SU-DHL-6 (cell line): ENCODE data around the gene NADK2.

Experiments
- EZH2phosphoT487 ChIP-seq: fragments of 200-600 bp; sonication (generic), shearing (Covaris generic); conservative IDR thresholded peaks from 2 replicates; pipeline ENCODE4 v1.6.1; 2018; ENCODE audit warnings: mild to moderate bottlenecking, antibody characterized with exemption, low read length, moderate library complexity, mixed read lengths
- TF ChIP-seq, protein P1 (sequence below): fragments of 200-600 bp; sonication (generic); IDR thresholded peaks from one replicate; pipeline ENCODE4 v1.5.1; 2017; ENCODE audit warnings: antibody characterized with exemption, mild to moderate bottlenecking, low read length, moderate library complexity; ENCODE audit not compliant: insufficient read depth, poor library complexity, severe bottlenecking

DNA sequence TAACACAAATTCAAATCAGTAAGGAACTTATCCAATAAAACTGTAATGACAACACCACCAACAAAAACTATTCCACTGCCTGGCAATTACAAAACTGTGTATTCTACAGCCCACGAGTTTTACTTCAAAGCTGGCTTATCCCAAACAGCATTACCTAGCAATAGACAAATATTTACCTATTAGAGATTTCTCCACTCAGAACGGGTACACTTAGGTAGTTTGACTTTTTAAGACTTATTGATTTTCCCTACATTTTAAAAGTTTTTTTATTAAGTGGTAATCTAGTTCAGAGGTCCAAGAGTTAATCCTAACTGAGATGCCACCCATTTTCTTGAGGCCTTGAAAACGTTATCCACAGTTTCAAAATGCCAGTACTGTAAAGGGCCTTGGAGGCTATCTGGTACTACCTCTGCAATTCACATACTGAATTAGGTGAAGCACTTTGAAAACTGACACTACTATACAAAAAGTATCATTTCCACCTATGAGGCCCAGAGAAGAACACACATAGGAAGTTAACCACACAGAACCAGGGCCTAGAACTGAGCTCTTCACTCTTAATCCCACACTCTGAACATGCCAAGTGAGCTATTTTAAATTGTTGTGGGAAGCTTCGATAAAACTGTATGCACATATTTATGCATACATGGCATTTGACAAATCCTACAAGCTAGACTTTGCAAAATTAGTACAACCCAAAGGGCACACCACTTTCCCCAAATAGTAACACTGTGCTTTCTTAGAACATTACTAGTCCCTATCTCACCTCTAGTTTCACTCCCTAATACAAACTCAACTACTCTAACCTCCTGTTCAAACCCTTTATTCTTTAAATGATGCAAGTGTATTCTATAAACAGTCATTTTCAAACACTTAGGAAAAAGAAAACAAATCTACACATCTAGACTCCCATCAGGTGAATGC lies 2.1 kb downstream of the NADK2 start:
- TF ChIP-seq, protein P1, sequence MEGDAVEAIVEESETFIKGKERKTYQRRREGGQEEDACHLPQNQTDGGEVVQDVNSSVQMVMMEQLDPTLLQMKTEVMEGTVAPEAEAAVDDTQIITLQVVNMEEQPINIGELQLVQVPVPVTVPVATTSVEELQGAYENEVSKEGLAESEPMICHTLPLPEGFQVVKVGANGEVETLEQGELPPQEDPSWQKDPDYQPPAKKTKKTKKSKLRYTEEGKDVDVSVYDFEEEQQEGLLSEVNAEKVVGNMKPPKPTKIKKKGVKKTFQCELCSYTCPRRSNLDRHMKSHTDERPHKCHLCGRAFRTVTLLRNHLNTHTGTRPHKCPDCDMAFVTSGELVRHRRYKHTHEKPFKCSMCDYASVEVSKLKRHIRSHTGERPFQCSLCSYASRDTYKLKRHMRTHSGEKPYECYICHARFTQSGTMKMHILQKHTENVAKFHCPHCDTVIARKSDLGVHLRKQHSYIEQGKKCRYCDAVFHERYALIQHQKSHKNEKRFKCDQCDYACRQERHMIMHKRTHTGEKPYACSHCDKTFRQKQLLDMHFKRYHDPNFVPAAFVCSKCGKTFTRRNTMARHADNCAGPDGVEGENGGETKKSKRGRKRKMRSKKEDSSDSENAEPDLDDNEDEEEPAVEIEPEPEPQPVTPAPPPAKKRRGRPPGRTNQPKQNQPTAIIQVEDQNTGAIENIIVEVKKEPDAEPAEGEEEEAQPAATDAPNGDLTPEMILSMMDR, result no peak
- TF ChIP-seq EZH2phosphoT487, result no peak
